Thymus (tissue), 11 donors: ENCODE data around the gene CPPED1. TPM values are rescaled to one million over a fixed set of nuclear protein-coding genes. Genes with fewer than 3 reads are reported as not detected.
"Not testable (repeated sequence)": the region's sequence is repeated elsewhere in the genome, so short reads cannot be mapped to it uniquely, and the experiment has no call there.

Experiments used
- DNase-seq, 9 donors: peaks; one replicate each; pipeline ENCODE4 v3.0.0-alpha.2; 2013; ENCODE audit warnings: low spot score in 9 of 9, low read depth in 6 of 9, missing footprints in 1 of 9
- H3K27ac ChIP-seq, 2 donors: one replicate each; pipeline ENCODE4 v1.5.1; 2013; ENCODE audit warnings: control low read depth in 1 of 2, low read depth in 1 of 2, low read length in 1 of 2, mild to moderate bottlenecking in 1 of 2, moderate library complexity in 1 of 2
- H3K27me3 ChIP-seq, 2 donors: one replicate each; pipeline ENCODE4 v1.5.1; 2013; ENCODE audit warnings: low read length in 1 of 2; ENCODE audit not compliant: control insufficient read depth in 2 of 2, insufficient read depth in 1 of 2
- H3K36me3 ChIP-seq, 2 donors: one replicate each; pipeline ENCODE4 v1.5.1; 2013; ENCODE audit warnings: low read length in 1 of 2, mild to moderate bottlenecking in 1 of 2, moderate library complexity in 1 of 2; ENCODE audit not compliant: control insufficient read depth in 2 of 2, insufficient read depth in 2 of 2
- H3K4me1 ChIP-seq, 2 donors: one replicate each; pipeline ENCODE4 v1.5.1; 2013; ENCODE audit warnings: low read length in 2 of 2; ENCODE audit not compliant: control insufficient read depth in 2 of 2, insufficient read depth in 2 of 2
- H3K4me3 ChIP-seq, 2 donors: one replicate each; pipeline ENCODE4 v1.5.1; 2013; ENCODE audit warnings: low read length in 2 of 2, control low read depth in 1 of 2, mild to moderate bottlenecking in 1 of 2
- H3K9me3 ChIP-seq, 2 donors: one replicate each; pipeline ENCODE4 v1.5.1; 2013; ENCODE audit warnings: low read length in 1 of 2, mild to moderate bottlenecking in 1 of 2; ENCODE audit not compliant: control insufficient read depth in 2 of 2, insufficient read depth in 1 of 2
- WGBS: extraction: QIAGEN DNeasy Blood & Tissue Kit; methylation state at CpG from one replicate; pipeline ENCODE4 v1.1.7; 2013; 5-methylcytosine and 5-hydroxymethylcytosine counted together
- polyA plus RNA-seq: library from polyadenylated mRNA; stranded (reverse); fragments of 200-250 nt; gene quantifications from one replicate; pipeline ENCODE4 v1.2.3, GENCODE V29; 2013
- total RNA-seq: library from RNA; stranded (reverse); fragments of 120-200 nt; gene quantifications from one replicate; pipeline ENCODE4 v1.2.4, GENCODE V29; 2013
- donor health status: healthy.

The CPPED1 gene
- total and polyA plus RNA-seq, 2 donors = 4.0 to 10.1 TPM

DNA sequence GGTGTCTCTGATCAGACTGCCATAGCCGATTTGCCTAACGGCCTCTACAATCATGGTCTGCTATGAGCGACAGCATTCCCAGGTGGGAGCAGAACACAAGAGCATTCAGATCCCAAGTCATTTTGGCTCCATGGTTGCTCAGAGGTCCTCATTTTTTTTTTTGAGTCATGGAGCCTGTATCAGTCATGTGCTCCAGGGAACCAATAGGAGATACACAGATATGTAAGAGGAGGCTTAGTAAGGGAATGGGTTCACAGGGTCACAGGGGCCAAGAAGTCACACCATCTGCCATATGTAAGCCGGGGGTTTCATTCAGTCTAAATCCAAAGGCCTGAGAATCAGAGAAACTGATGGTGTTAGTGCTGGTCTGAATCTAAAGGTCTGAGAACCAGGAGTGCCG, 36.8 kb downstream of the CPPED1 start:
- Histone ChIP-seq H3K27ac (no peak overlapping the region), H3K4me3 (no peak overlapping the region), H3K4me1 (no peaks in the 10 kb centered on the region), H3K9me3 (no peaks in the 10 kb centered on the region), H3K27me3 (no peaks in the 10 kb centered on the region), H3K36me3 (no peaks in the 10 kb centered on the region)
- DNase-seq = no peak
- WGBS = 98% methylated on average over 5 of the region's 5 CpGs

DNA sequence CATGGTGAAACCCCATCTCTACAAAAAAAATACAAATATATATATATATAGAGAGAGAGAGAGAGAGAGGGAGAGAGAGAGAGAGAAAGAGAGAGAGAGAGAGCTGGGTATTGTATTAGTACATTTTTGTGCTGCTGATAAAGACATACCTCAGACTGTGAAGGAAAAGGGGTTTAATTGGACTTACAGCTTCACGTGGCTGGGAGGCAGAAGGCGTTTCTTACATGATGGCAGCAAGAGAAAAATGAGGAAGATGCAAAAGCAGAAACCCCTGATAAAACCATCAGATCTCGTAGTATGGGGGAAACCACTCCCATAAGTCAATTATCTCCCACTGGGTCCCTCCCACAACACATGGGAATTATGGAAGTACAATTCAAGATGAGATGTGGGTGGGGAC, 37.5 kb downstream of the CPPED1 start:
- not testable (repeated sequence) for H3K4me3 ChIP-seq, H3K36me3 ChIP-seq, H3K27me3 ChIP-seq, H3K4me1 ChIP-seq, H3K27ac ChIP-seq, DNase-seq, H3K9me3 ChIP-seq
- 95% methylated on average over 3 of the region's 3 CpGs for WGBS

DNA sequence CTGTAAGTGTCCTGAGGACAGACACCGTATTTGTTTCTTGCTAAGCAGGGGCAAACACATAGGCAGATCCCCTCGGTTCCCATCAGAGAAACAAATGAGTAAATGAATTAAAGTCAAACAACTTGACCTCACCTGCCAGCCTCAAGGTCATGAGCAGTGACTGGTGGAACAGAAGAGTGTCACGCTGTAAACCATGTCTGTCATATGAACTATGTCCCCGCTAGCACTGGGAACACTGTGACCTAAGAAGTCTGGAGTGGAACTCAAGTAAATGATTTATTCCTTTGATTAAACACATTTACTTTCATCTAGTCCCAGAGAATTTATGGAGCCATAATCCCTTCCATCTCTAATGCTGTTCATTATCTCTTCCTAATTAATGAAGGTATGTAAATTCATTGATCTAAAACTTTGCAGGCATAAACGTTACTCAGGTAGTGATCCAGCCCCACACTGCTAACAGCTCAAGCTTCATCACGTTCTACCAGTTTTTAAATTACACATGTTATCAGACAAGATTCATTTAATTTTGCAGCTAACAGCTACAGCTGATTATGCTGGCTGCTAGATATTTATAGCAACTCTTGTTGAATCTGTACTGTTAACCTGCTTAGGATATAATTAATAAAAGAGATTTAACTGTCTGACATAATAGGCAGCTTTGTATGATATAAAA, 38.7 kb downstream of the CPPED1 start:
- Histone ChIP-seq H3K36me3 (no peaks in the 10 kb centered on the region), H3K4me3 (no peak overlapping the region), H3K27ac (no peak overlapping the region), H3K4me1 (no peaks in the 10 kb centered on the region), H3K27me3 (no peaks in the 10 kb centered on the region), H3K9me3 (no peaks in the 10 kb centered on the region)
- DNase-seq = no peak
- 98% methylated on average over 6 of the region's 6 CpGs for WGBS

DNA sequence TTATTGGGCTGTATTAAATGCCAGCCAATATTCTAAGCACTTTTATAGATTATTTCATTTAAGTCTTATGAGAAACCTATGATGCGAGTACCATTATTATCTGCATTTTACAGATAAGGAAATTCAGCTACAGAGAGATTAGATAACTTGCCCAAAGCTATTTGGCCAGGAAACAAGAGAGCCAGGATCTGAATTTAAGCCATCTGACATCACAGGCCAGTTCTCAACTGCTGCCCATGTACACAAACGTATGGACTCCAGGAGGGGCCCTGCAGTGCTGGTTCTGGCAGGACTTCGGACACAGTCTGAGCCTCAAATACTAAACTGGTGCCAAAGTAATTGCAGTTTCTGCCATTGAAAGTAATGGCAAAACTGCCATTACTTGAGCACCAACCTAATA, 40.2 kb downstream of the CPPED1 start:
- Histone ChIP-seq H3K27me3 (no peaks in the 10 kb centered on the region), H3K4me3 (no peak overlapping the region), H3K36me3 (no peaks in the 10 kb centered on the region), H3K27ac (no peak overlapping the region), H3K4me1 (no peaks in the 10 kb centered on the region), H3K9me3 (no peaks in the 10 kb centered on the region)
- 97% methylated on average over 3 of the region's 3 CpGs for WGBS
- DNase-seq = no peak

DNA sequence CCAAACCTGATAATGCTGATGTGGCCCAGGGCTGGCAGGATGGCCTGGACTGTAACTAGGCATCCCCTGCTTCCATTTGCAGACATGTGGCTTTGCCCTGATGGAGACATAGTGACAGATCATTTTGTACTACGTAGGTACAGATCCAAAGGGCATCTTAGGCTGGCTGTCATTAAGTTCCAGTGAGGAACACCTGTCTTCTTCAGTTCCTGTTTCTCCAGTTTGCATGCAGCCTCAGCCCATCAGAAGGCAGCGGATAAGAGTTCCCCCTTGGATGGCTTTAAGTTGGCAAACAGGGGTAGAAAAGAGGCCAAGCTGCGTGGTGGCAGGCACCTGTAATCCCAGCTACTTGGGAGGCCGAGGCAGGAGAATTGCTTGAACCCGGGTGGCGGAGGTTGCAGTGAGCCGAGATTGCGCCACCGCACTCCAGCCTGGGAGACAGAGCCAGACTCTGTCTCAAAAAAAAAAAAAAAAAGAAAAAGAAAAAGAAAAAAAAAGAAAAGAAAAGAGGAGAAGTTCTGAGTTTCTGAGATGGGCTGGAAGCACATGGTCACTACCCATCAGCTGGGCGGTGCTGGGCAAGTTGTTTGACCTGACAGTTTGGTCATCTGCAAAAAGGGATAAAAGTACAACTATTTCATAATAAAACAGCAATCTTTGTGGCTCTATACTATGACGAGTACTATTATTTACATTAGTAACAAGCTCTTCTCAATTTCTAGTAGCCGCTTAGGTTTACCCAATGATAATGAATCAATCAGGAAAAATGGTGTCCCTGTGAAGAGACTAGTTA, 42.7 kb downstream of the CPPED1 start:
- no peak overlapping the region for H3K27ac ChIP-seq
- DNase-seq = no peak
- H3K4me3 ChIP-seq = no peak overlapping the region
- H3K27me3 ChIP-seq = no peaks in the 10 kb centered on the region
- no peaks in the 10 kb centered on the region for H3K36me3 ChIP-seq
- no peaks in the 10 kb centered on the region for H3K9me3 ChIP-seq
- 97% methylated on average over 12 of the region's 12 CpGs for whole genome bisulfite sequencing
- no peaks in the 10 kb centered on the region for H3K4me1 ChIP-seq

DNA sequence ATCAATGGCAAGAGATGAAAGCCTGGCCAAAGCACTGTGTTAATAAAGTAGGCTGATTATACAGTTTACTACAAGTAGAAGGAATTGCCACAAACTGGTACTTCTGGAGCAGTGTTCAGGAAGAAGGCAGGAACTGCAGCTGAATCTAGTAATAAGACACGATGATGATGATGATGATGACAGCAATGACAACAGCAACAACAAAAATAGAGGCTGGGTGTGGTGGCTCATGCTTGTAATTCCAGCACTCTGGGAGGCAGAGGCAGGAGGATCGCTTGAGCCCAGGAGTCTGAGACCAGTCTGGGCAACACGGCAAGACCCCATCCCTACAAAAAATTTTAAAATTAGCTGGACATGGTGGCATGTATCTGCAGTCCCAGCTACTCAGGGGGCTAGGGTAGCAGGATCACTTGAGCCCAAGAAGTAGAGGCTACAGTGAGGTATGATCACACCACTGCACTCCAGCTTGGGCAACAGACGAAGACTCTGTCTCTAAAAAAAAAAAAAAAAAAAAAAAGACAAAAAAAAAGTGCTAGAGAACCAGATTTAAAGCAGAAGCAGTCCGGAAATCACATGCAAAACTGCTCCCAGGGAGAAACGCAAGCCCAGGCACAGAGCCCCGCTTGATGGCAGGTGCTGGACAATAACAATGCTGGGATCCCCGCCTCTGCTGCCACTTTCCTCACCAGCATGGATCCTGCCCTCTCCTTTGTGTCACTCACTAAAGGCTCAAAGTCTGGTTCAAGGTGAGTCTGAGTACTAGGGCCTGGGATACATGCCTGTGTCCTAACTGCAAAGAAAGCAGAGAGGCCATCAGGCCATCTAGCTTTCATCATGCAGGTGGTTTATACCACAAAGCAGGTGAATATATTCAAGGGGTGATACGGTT, 44.8 kb downstream of the CPPED1 start:
- 89% methylated on average over 9 of the region's 9 CpGs for WGBS
- no peaks in the 10 kb centered on the region for H3K27me3 ChIP-seq
- DNase-seq = no peak
- no peaks in the 10 kb centered on the region for H3K9me3 ChIP-seq
- H3K27ac ChIP-seq = no peak overlapping the region
- H3K36me3 ChIP-seq = no peaks in the 10 kb centered on the region
- H3K4me3 ChIP-seq = no peak overlapping the region
- no peaks in the 10 kb centered on the region for H3K4me1 ChIP-seq

DNA sequence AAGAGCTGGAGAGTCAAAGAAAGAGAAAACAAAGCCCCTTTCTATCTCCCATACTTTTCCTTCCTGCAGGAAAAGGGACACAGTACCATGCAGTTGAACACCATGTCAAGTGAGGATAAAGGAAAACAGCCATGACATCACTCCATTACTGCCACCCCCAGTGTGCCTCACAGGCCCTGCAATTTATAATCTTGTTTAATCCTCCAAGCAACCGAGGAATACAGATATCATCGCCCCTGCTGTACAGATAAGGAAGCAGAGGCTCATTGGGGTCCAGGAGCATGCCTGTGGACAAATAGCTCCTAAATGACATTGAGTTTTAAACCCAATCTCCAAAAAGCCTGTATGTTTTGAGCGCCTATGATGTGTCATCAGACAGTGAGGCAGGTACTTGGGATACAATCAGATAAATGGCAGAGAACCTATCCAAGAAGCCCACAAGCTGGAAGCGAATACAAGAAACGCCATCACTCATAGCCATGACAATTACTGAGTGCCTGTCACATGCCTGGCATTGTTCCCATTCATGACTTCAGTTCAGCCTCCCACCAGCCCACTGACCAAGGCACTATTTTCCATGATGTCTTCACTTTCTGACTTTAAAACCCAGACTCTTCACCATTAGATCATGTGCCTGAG, 45.5 kb downstream of the CPPED1 start:
- H3K36me3 ChIP-seq = no peaks in the 10 kb centered on the region
- H3K27ac ChIP-seq = no peak overlapping the region
- no peak for DNase-seq
- no peaks in the 10 kb centered on the region for H3K4me1 ChIP-seq
- 91% methylated on average over 5 of the region's 5 CpGs for WGBS
- H3K9me3 ChIP-seq = no peaks in the 10 kb centered on the region
- no peaks in the 10 kb centered on the region for H3K27me3 ChIP-seq
- no peak overlapping the region for H3K4me3 ChIP-seq

DNA sequence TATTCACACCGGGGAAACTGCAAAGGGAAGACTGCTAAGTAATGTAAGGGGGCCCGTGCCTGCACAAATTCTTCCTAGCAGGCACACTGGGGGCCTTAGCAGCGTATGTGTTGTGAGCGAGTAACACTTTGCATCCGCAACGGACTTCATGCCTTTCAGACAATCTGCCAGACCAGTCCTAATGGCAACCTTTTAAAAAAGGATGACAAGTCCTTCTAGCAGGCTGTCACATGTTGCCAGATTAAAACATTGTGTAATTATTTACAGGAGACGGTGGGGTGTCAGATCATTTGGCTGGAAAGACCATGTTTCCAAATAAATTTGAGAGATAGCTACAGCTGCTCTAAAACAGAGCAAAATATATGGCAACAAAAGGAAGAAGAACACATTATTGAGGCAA, 46.1 kb downstream of the CPPED1 start:
- Histone ChIP-seq H3K9me3 (no peaks in the 10 kb centered on the region), H3K4me1 (no peaks in the 10 kb centered on the region), H3K4me3 (no peak overlapping the region), H3K36me3 (no peaks in the 10 kb centered on the region), H3K27ac (no peak overlapping the region), H3K27me3 (no peaks in the 10 kb centered on the region)
- 96% methylated on average over 7 of the region's 7 CpGs for WGBS
- no peak for DNase-seq
